NCI-H2171 (cell line): Measurements from ENCODE around the gene P2RX1.
"Not testable (repeated sequence)": the region's sequence is repeated elsewhere in the genome, so short reads cannot be mapped to it uniquely, and the experiment has no call there.

ENCODE experiments used
- DNase-seq: peaks from one replicate; lab custom pipeline; 2025; lab: John Stamatoyannopoulos, UW

Gene P2RX1

DNA sequence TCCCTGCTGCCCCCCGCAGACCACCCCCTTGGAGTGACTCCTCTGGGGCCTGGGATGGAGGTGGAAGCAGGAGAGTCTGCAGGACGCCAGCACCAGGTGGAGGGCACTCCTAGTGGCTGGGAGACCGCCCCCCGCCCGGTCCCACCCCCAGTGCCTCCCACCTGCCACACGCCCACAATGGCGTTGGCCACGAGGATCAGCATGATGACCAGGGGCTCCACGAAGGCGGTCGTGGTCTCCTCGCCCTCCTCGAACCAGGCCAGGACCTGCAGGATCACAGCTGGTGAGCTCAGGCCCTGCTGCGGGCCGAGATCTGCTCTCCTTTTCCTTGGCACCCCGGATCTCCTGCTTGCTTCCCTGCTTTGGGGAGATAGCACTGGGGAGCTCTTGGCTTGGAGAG lies 35.2 kb upstream of the P2RX1 start:
- DNase-seq, result no peak

- DNase-seq, result no peak
Observed at GRCh38 chr17:3951003-3951402, 34.7 kb upstream of the P2RX1 start.

DNA sequence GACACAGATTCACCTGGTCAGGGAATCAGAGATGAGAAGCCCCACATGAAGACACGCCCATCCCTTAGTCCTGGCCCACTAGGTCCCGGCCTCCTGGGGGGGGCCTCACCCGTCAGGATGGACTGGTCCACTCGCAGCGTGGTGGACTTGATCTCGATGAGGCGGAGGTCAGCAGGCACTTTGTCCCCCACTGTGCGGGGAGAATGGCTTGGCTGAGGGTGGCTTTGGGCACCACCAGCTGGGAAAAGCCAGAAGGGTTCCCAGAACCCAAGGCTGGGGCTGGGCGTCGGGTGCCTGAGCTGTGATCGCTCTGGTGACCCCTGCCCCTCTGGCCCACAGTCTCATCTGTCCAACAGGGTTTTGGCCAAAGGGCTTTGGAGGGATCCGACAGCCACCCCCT lies 34.3 kb upstream of the P2RX1 start:
- DNase-seq, result no peak

DNA sequence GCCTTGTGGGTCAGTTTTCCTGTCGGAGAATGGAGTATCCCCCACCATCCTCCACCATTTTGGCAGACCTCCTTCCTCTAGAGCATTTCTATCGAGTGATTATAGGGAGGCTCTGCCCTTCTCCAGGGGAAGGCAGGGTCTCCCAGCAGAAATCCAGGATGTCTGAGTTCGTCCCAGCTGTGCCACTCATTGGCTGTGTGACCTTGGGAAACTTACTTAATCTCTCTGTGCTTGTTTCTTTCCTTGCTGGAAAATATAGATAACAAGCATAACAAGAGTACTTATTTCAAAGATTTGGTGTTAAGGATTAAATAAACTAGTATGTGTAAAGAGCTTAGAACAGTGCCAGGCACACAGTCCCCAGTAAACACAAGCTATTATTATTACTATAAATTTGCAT lies 33.2 kb upstream of the P2RX1 start:
- DNase-seq, result no peak

- DNase-seq, result not testable (repeated sequence)
Observed at GRCh38 chr17:3948551-3948950, 32.3 kb upstream of the P2RX1 start.

- no peak for DNase-seq
Observed at GRCh38 chr17:3947318-3947810, 31.1 kb upstream of the P2RX1 start.

DNA sequence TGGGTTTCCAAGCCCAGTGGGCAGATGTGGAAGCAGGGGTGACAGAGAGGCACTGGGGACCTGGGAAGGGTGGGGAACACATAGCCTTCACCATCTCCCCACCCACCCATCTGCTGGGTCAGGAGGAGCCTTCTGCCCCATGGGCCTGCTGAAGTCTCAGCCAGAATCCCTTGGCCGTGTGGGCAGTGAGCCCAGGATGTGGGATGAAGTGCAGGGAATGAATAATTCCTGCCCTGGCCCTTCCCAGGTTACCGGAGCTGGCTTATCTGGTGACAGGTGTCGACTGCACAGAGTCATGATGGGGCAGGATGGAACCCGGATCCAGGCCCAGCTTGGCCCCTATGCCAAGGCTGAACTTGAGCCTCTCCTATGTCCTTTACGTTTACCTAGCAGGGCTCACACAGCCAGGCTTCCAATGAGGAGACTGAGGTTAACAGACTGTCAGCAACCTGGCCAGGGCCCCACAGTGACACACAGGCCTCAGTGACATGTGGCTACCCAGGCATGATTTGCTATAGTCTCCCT lies 30.5 kb upstream of the P2RX1 start:
- DNase-seq, result no peak

DNA sequence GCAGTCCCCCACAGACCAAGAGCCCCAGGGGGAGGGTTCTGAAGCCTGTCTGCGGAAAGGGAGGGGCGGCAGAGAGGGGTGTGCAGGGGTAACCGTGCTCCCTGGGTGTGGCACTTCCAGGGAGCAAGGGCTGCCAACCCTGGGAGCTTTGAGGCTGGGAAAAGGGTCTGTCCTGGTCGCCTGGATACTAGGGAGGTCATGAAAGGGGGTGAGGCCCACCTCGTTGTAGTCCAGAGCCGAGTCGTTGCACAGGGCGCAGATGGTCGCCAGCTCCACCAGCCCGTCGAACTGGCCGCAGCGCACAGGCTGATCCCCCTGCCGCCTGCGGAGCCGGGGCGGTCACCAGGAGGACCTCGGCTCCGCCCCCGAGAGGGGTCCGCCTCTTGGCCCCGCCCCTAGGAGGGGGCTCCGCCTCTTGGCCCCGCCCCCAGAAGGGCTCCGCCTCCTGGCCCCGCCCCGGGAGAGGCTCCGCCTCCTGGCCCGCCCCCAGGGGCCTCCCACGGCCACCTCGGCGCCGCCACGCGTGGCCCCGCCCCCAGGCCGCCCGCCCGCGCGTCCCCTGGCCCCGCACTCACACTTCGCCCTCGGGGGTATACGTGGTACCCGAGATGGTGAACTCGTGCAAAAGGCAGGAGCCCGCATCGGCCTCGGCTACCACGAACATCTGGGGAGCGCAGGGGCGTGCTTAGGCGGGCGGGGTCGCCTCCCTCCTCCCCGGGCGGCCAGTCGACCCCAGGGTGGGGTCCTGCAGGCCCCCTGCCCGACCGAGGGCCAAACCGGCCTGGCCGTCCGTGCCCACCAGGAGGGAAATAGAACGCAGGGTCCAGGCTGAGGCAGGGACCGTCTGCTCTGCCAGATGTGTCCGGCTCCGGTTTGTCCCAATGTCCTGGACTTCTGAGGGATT lies 28.5 kb upstream of the P2RX1 start:
- no peak for DNase-seq

DNA sequence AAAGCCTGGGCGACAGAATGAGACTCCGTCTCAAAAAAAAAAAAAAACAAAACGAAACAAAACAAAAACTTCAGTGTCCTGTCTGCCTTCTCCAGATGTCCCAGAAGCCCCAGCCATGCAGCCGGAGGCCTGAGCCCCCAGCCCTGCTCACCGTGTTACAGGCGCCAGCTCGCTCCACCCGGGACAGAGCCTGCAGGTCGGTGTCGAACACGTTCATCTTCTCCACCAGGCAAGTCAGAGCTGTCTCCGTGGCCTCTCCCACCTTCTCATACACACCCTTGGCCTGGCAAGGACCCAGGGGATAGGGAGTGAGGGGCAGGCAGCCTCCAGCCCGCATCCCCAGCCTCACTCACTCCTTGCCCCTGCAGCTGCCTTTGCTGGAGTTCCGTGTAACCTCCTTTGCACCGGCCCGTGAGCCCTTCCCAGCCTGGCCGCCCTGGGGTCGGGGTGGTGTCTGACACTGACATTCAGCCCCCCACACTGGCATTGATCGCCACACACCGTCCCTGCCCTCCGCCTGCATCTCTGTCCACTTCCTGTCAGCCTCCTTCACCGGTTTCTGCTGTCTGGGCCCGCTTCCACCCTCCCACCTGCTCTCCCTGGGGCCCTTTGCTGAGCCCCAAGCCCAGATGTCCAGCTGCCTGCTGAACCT lies 27.1 kb upstream of the P2RX1 start:
- DNase-seq, result no peak

GRCh38 chr17:3940965-3941698 lies 24.9 kb upstream of the P2RX1 start:
- no peak for DNase-seq

DNA sequence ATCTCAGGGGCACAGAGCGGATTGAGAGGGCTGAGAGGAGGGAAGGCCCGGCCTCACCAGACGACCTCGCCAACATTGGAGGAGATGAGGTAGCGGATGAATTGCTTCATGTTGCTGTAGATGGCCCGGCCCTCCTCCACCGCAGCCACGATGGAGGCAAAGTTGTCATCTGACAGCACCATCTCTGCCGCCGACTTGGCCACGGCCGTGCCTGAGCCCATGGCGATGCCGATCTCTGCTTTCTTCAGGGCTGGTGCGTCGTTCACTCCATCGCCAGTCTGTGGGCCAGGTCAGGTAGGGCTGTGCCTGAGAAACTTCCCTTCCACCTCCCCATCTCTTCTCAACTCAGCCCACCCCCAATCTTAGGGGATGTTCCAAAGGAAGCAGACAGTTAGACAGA lies 21.1 kb upstream of the P2RX1 start:
- DNase-seq, result no peak

- no peak for DNase-seq
Observed at GRCh38 chr17:3935825-3936355, 19.6 kb upstream of the P2RX1 start.

- no peak for DNase-seq
Observed at GRCh38 chr17:3935140-3935542, 18.9 kb upstream of the P2RX1 start.

DNA sequence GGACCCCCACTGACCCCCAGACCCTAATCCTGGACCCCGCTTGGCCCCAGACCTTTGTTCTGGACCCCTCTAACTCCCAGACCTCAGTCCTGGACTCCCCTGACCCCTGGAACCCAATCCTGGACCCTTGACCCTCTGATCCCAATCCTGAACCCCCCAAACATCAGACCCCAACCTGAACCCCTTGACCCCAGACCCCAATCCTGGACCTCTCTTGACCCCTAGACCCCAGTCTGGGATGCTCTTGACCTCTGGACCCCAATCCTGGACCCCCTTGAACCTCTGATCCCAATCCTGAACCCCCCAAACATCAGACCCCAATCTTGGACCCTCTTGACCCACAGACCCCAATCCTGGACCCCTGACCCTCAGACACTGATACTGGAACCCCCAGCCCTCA lies 13.5 kb upstream of the P2RX1 start:
- no peak for DNase-seq

- no peak for DNase-seq
Observed at GRCh38 chr17:3929181-3929580, 12.9 kb upstream of the P2RX1 start.

- DNase-seq, result no peak
Observed at GRCh38 chr17:3928406-3928805, 12.1 kb upstream of the P2RX1 start.

GRCh38 chr17:3927628-3928340 lies 11.5 kb upstream of the P2RX1 start:
- no peak for DNase-seq

DNA sequence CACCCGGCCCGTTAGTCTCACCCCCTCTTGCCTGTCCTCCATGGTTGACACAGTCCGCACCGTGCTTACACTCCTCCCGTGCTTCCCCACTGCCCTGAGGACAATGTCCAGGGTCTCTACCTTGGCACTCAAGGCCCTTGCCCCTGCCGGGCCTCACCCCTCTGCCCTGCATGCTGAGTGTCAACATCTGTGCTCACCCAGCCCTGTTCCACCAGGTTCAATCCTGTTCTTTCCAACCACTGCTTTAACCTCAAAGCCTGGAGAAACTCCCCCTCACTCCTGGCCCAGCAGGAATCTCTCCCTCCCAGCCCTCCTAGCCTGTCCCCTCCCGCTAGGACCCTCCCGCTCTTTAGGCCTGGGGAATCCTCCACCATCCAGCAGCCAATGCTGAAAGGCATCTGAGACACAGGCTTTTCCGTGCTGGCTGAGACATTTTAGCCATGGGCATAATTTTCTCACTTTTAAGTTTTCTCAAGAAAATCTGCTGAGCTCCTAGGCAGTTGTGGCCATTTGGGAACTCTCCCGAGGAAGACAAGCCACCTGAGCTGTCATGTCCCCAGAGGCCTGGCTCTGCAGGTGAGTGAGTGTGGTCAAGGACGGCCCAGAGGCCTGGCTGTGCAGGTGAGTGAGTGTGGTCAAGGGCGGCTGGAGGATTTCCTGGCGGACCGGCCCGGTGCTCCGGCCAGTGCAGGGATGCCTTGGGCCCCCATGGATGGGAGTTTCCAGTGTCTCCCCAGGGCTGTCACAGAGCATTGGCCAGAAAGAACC lies 10.8 kb upstream of the P2RX1 start:
- DNase-seq, result no peak

DNA sequence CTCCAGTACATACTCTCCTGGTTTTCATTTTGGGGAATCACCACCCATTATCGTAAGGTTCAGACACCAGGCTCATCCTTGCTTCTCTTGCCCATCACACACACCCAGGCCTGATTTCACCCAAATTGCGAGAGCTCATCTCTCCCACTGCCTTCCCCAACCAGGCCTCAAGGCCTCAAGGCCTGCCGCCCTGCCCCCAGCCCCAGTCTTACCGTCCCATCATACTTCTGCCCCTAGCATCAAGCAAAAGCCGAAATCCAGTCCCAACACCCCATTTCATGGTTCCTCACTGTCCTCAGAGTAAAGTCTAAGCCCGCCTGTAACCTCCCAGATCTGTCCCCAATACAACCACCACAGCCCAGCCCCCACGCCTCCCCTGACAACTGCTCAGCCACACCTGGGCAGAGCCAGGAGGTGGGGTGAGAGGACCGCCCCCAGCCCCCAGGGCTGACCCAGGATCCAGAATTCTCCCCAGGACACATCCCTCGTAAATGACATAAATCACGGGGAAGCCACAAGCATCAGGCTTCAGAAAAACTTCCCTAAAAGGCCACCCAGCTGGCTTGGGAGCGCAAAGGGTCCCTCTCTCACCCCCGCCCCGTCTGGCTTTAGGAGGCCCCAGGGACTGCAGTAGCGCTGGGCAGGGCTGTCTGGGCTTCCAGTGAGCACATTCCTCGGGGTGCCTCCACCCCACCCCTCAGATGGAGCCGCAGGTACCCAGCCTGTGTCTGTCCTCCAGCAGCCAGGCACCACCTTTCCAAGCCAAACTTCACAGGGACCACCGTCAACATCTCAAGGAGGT lies 9.6 kb upstream of the P2RX1 start:
- DNase-seq, result no peak
